OCI-LY1 (cell line): ENCODE results near the gene CACNA1D.

Experiments
- H2AFZ ChIP-seq: fragments of 200-600 bp; sonication (generic), shearing (Covaris generic); 2 replicates; pipeline ENCODE4 v1.6.0; 2014; ENCODE audit warnings: antibody characterized with exemption, mild to moderate bottlenecking, low read length
- H3F3A ChIP-seq: fragments of 200-600 bp; sonication (generic), shearing (Covaris generic); 2 replicates; pipeline ENCODE4 v1.6.0; 2014; ENCODE audit warnings: mild to moderate bottlenecking, antibody characterized with exemption, low read length, moderate library complexity; ENCODE audit not compliant: insufficient read depth
- H3K27ac ChIP-seq: fragments of 200-600 bp; sonication (generic); 2 replicates; pipeline ENCODE4 v1.5.1; 2014; ENCODE audit warnings: low read length, mixed run types, mild to moderate bottlenecking, low read depth; ENCODE audit not compliant: poor library complexity, severe bottlenecking
- H3K27me3 ChIP-seq: fragments of 200-600 bp; sonication (generic); 2 replicates; pipeline ENCODE4 v1.6.0; 2014; ENCODE audit warnings: antibody characterized with exemption, mild to moderate bottlenecking, low read length, moderate library complexity; ENCODE audit not compliant: insufficient read depth
- H3K36me3 ChIP-seq: fragments of 200-600 bp; sonication (generic); 2 replicates; pipeline ENCODE4 v1.6.1; 2014; ENCODE audit warnings: mild to moderate bottlenecking, antibody characterized with exemption, low read length, moderate library complexity, mixed read lengths; ENCODE audit not compliant: insufficient read depth
- H3K4me1 ChIP-seq: fragments of 200-600 bp; sonication (generic); 2 replicates; pipeline ENCODE4 v1.5.1; 2014; ENCODE audit warnings: mild to moderate bottlenecking, low read length, moderate library complexity; ENCODE audit not compliant: insufficient read depth, severe bottlenecking
- H3K4me2 ChIP-seq: fragments of 200-600 bp; sonication (generic), shearing (Covaris generic); 2 replicates; pipeline ENCODE4 v1.6.1; 2014; ENCODE audit warnings: low read length
- H3K4me3 ChIP-seq: fragments of 200-600 bp; sonication (generic); 2 replicates; pipeline ENCODE4 v1.5.1; 2014; ENCODE audit warnings: low read length, low read depth, mild to moderate bottlenecking, mixed read lengths; ENCODE audit not compliant: poor library complexity, severe bottlenecking
- H3K79me2 ChIP-seq: fragments of 200-600 bp; shearing (Covaris generic); 2 replicates; pipeline ENCODE4 v1.6.1; 2016; ENCODE audit warnings: mixed run types, low read length, mixed read lengths; ENCODE audit not compliant: insufficient read depth
- H3K9ac ChIP-seq: fragments of 200-600 bp; sonication (generic), shearing (Covaris generic); 2 replicates; pipeline ENCODE4 v1.6.1; 2014; ENCODE audit warnings: mild to moderate bottlenecking, low read length, mixed read lengths
- H3K9me2 ChIP-seq: fragments of 200-600 bp; sonication (generic), shearing (Covaris generic); 2 replicates; pipeline ENCODE4 v1.6.1; 2014; ENCODE audit warnings: low read depth, mild to moderate bottlenecking, low read length, mixed read lengths
- H3K9me3 ChIP-seq: fragments of 200-600 bp; shearing (Covaris generic); 2 replicates; pipeline ENCODE4 v1.6.1; 2014; ENCODE audit warnings: low read length, mixed read lengths
- H4K20me1 ChIP-seq: fragments of 200-600 bp; sonication (generic), shearing (Covaris generic); 2 replicates; pipeline ENCODE4 v1.6.0; 2016; ENCODE audit warnings: mild to moderate bottlenecking, low read length; ENCODE audit not compliant: insufficient read depth
- CTCF ChIP-seq: fragments of 200-600 bp; sonication (generic), shearing (Covaris generic); IDR thresholded peaks from 2 replicates; pipeline ENCODE4 v1.5.1; 2017; ENCODE audit warnings: mild to moderate bottlenecking, antibody characterized with exemption, low read length, moderate library complexity, mixed read lengths
- EZH2 ChIP-seq: fragments of 200-600 bp; sonication (generic), shearing (Covaris generic); IDR thresholded peaks from 2 replicates; pipeline ENCODE4 v1.8.0; 2017; ENCODE audit warnings: borderline replicate concordance, mixed run types, mild to moderate bottlenecking, antibody characterized with exemption, low read length, moderate library complexity, mixed read lengths

Gene CACNA1D

GRCh38 chr3:53690521-53690920 is 196.1 kb downstream of the CACNA1D start:
- Histone ChIP-seq H3K9ac (no peak overlapping the region), H3K4me2 (no peak overlapping the region), H4K20me1 (no peaks in the 10 kb centered on the region), H3K4me1 (no peaks in the 10 kb centered on the region), H3K79me2 (no peaks in the 10 kb centered on the region), H3K9me2 (no peaks in the 10 kb centered on the region), H3K4me3 (no peak overlapping the region), H3K36me3 (no peaks in the 10 kb centered on the region), H3K9me3 (no peaks in the 10 kb centered on the region), H3K27ac (no peak overlapping the region), H2AFZ (no peak overlapping the region), H3F3A (no peaks in the 10 kb centered on the region), H3K27me3 (no peaks in the 10 kb centered on the region; the same call in 1 of the 2 replicates)
- TF ChIP-seq EZH2 (no peak), CTCF (no peak)

DNA sequence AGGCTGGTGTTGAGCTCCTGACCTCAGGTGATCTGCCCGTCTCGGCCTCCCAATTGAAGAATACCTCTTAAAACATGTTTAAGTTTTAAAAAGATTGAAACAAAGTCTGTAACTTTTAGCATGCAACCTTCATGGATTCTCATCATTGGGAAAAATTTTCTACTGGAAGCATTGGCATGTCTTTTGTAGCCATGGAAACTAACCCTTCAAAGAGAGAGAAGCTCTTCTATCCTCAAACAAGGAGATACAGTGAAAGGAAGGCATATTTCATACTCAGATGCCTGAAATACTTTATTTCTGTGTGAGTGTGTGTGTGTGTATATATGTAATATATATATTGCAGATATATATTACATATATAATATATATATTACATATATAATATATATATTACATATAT is 196.9 kb downstream of the CACNA1D start:
- Histone ChIP-seq H4K20me1 (no peaks in the 10 kb centered on the region), H3K79me2 (no peaks in the 10 kb centered on the region), H2AFZ (no peak overlapping the region), H3F3A (no peaks in the 10 kb centered on the region), H3K36me3 (no peaks in the 10 kb centered on the region), H3K9me3 (no peaks in the 10 kb centered on the region), H3K9ac (no peak overlapping the region), H3K9me2 (no peaks in the 10 kb centered on the region), H3K4me2 (no peak overlapping the region), H3K4me3 (no peak overlapping the region), H3K4me1 (no peaks in the 10 kb centered on the region), H3K27ac (no peak overlapping the region), H3K27me3 (no peaks in the 10 kb centered on the region; the same call in 1 of the 2 replicates)
- TF ChIP-seq CTCF (no peak), EZH2 (no peak)

DNA sequence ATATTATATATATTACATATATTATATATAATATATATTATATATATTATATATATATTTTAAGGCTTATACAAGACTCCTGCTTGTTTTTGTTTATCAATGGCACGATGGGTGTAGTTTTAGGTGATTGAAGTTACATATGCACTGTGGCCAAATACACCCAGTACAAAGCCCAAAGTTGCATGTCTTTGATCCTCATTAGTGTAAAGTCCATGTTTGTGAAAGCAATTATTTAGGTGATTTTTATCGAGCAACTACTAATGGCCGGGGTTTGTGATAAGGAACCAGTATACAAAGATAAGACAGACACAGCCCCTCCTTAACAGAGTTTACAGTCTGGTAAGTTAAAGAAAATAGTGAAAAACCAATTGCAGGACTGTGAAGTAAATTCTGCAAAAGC is 197.5 kb downstream of the CACNA1D start:
- H3K4me3 ChIP-seq = no peak overlapping the region
- no peaks in the 10 kb centered on the region for H3K9me3 ChIP-seq
- no peaks in the 10 kb centered on the region for H3K9me2 ChIP-seq
- H3F3A ChIP-seq = no peaks in the 10 kb centered on the region
- no peaks in the 10 kb centered on the region for H3K36me3 ChIP-seq
- no peak overlapping the region for H2AFZ ChIP-seq
- no peaks in the 10 kb centered on the region for H3K79me2 ChIP-seq
- no peak overlapping the region for H3K4me2 ChIP-seq
- H3K9ac ChIP-seq = no peak overlapping the region
- no peak for TF ChIP-seq EZH2
- no peak for TF ChIP-seq CTCF
- no peak overlapping the region for H3K27ac ChIP-seq
- H4K20me1 ChIP-seq = no peaks in the 10 kb centered on the region
- H3K27me3 ChIP-seq = no peaks in the 10 kb centered on the region; the same call in 1 of the 2 replicates
- no peaks in the 10 kb centered on the region for H3K4me1 ChIP-seq
